Measurements from ENCODE around the gene HASPIN.
"Not testable (repeated sequence)": the region's sequence is repeated elsewhere in the genome, so short reads cannot be mapped to it uniquely, and the experiment has no call there.

- TF ChIP-seq CTCF (conservative IDR thresholded peaks at IDR 0.05; ENCODE audit: low read depth, low read length); EZH2 (IDR thresholded peaks at IDR 0.05; ENCODE audit: borderline replicate concordance, low read depth, low read length, poor library complexity, severe bottlenecking): not testable (repeated sequence)
These were observed 4.4 kb downstream of the HASPIN start for GRCh38 chr17:3728099-3728498.

All from A673 (cell line).